NB4 (cell line): Measurements from ENCODE around the gene CRELD2.

Experiments used
- DNase-seq: peaks from one replicate; pipeline ENCODE4 v3.0.0; 2010; ENCODE audit warnings: low read depth
- H3K4me3 ChIP-seq: one replicate; pipeline ENCODE4 v1.5.1; 2011; ENCODE audit warnings: mild to moderate bottlenecking, low read depth, low read length, moderate library complexity
- MYC ChIP-seq: IDR thresholded peaks from 2 replicates; pipeline ENCODE4 v1.6.1; 2011; ENCODE audit warnings: low read depth, low read length
- POLR2A ChIP-seq: IDR thresholded peaks from 2 replicates; pipeline ENCODE4 v1.6.1; 2011; ENCODE audit warnings: mild to moderate bottlenecking; ENCODE audit not compliant: insufficient read length; ENCODE audit errors: extremely low read depth
- TF ChIP-seq, protein P1 (sequence below): IDR thresholded peaks from 2 replicates; pipeline ENCODE4 v1.6.1; 2011; ENCODE audit warnings: low read depth, low read length
- TF ChIP-seq, protein P2 (sequence below): IDR thresholded peaks from one replicate; pipeline ENCODE4 v1.5.1; 2012; ENCODE audit warnings: low read depth, low read length

Gene CRELD2

DNA sequence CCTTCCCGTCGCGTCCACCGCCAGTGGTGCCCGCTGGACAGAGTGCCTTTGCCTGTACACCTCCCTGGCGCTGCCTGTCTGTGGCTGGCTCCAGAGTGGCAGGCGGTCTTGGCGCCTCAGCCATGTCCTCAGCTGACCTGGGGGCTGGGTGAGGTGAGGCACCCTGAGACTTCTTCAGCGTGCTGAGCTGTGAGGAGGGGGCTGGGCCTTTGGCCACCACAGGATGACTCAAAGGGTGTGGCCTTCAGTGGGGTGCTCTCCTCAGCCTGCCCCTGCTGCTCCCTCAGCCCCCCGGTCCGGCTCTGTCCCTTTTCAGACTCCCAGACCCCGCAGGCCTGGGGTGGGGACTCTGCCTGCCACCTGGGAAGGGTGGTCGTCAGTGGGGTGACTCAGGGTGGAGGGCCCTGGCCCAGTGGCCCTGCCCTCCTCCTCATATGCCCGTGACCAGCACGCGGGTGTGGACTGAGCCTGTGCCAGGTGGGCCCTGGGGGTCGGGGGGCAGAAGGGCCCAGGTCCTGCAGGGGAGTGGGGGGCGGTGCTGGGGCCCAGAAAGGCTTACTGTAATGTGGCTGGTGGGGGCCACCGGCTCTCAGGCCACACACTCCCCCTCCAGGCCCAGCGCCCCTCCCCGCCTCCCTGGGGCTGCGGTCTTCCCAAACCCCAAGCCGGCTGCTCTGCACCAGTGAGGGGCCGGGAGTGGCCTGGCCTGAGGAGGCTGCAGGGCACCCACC, 15.9 kb downstream of the CRELD2 start:
- H3K4me3 ChIP-seq, result no peak overlapping the region
- TF ChIP-seq MYC, result no peak
- no peak for TF ChIP-seq POLR2A
- TF ChIP-seq, protein P1, sequence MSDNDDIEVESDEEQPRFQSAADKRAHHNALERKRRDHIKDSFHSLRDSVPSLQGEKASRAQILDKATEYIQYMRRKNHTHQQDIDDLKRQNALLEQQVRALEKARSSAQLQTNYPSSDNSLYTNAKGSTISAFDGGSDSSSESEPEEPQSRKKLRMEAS, result no peak
- TF ChIP-seq, protein P2, sequence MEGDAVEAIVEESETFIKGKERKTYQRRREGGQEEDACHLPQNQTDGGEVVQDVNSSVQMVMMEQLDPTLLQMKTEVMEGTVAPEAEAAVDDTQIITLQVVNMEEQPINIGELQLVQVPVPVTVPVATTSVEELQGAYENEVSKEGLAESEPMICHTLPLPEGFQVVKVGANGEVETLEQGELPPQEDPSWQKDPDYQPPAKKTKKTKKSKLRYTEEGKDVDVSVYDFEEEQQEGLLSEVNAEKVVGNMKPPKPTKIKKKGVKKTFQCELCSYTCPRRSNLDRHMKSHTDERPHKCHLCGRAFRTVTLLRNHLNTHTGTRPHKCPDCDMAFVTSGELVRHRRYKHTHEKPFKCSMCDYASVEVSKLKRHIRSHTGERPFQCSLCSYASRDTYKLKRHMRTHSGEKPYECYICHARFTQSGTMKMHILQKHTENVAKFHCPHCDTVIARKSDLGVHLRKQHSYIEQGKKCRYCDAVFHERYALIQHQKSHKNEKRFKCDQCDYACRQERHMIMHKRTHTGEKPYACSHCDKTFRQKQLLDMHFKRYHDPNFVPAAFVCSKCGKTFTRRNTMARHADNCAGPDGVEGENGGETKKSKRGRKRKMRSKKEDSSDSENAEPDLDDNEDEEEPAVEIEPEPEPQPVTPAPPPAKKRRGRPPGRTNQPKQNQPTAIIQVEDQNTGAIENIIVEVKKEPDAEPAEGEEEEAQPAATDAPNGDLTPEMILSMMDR, result no peak
- DNase-seq, result peak; percentile 75

DNA sequence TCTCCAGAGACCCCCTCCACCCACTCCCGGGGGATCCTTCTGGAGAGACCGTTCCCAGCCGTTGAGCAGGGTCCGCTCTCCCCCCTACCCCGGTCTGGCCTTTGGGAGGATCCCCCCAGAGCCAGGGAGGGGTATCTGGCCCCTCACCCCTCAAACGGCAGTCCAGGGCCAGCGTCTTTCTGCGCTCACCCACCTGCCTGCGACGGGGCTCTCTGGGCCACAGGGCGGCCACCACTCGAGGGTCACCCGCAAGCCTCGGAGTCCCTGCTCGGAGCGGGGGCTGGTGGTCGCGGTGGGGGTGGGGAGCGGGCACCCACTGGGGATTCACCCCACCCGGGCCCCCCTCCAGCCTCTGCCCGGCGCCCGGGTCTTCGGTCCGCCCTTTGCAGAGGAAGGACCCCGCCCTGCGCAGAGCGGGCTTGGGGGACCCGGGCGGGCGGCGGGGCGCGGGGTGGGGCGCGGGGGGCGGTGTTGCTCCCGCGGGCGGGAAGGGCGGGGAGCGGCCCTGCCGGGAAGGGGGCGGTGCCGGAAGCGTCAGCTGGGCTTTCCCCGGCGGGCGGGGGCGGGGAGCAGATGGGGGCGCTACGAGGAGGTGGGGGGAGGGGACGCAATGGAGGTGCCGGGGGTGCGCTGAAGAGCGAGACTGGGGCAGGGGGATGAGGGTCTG, 16.6 kb downstream of the CRELD2 start:
- DNase-seq, result peak; percentile 66
- TF ChIP-seq, protein P2, result no peak
- no peak for TF ChIP-seq MYC
- no peak for TF ChIP-seq POLR2A
- TF ChIP-seq, protein P1, result no peak
- H3K4me3 ChIP-seq, result no peak overlapping the region

DNA sequence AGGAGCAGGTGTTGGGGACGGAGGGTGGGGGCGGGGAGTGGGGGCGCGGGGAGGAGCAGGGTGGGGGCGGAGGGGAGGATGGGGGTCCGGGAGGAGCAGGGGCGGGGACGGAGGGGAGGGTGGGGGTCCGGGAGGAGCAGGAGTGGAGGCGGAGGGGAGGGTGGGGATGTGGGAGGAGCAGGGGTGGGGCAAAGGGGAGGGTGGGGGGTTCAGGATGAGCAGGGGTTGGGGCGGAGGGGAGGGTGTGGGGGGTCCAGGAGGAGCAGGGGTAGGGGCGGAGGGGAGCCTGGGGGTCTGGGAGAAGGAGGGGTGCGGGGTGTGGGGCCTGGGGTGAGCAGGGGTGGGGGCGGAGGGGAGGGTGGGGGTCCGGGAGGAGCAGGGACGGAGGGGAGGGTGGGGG, 17.1 kb downstream of the CRELD2 start:
- no peak overlapping the region for H3K4me3 ChIP-seq
- TF ChIP-seq, protein P1, result no peak
- TF ChIP-seq, protein P2, result no peak
- TF ChIP-seq MYC, result no peak
- TF ChIP-seq POLR2A, result no peak
- peak; percentile 36 for DNase-seq

DNA sequence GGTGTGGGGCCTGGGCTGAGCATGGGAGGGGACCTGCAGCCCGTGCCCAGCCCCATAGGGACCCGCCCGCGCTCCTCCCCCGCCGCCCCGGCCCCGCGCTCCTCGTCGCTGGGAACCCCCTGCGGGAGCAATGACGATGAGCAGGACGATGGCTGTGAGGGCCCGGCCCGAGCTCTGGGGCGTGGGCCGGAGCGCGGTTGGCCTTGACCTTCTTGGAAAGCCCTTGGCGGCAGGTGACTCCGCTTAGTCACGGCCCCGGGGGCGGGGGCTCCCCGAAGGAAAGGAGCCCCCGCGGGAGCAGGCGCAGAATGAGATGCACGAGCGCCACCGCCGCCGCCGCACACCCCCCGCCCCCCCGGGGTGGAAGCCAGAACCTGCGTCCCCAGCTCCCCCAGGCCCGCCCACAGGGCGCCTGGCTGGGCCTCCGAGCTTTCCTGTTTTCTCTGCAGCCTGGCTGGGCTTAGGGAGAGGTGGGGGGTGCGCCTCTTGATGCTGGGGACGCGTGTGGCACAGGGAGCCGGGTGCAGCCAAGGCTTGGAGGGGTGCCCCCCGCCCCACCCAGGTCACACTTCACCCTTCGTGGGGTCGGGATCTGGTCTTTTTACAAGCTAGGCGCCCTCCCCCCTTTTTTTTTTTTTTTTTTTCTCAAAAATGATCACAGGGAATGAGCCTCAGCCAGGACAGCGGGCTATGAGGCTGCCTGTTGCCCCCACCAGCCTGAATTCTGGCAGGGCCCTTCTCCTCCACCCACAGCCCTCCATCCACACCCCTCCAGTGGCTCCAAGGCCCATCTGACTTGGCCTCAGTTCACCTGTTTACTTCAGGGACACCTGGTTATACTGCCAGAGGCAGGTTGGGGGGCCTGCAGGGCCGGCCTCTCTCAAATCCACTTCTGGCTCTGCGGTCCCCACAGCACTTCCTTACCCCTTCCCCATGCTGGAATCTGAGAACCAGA, 17.9 kb downstream of the CRELD2 start:
- DNase-seq, result peak; percentile 92
- TF ChIP-seq, protein P1, result no peak
- TF ChIP-seq POLR2A (no peak), MYC (no peak)
- TF ChIP-seq, protein P2, result no peak
- peak overlapping the region; percentile 11 for H3K4me3 ChIP-seq

DNA sequence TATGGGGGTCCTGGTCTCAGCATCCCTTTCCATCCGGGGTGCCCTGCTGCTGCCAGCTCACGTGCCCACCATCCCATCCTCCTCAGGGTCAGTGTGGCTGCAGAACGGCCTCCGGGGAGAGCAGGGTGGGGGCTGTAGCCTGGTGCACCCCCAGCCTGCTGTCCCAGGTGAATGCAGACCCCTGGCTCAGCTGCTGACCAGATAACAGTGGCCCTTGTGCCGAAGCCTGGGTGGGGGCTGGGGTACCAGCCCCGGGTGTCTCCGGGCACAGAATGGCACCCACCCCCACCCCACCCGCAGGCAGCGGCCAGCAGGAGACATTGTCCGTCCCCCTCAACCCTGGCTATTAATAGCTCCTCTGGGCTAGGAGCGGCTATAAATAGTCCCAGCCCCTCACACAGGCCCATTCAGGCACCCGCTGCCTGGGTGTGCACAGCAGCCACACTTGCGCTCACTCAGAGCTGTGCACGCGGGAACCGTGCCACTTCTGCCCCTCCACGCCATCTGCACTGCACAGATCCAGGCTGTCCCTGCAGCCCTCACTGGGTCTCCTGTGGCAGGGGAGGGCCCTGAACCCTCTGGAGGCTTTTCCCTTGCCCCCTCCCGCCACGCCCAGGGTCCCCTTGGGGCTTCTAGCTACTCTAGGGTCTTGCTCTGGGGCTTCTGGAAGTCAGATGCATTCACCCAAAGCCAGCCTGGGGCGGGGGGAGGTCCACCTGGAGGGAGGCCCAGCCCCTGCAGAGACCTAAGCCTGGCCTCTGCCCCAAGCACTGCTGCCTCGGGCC, 18.7 kb downstream of the CRELD2 start:
- H3K4me3 ChIP-seq, result peak overlapping the region; percentile 11
- no peak for DNase-seq
- TF ChIP-seq, protein P1, result no peak
- TF ChIP-seq, protein P2, result no peak
- TF ChIP-seq MYC (no peak), POLR2A (no peak)
